Thyroid gland (tissue), 4 donors: ENCODE results near the gene MAP3K5.

Experiments used
- CTCF ChIP-seq, 6 experiments: fragments of 200-600 bp in 3 of 6; fragments of 450-650 bp in 3 of 6; sonication (generic) in 3 of 6; IDR thresholded peaks; one replicate each; pipeline ENCODE4 v1.5.1; 2016 to 2019; ENCODE audit warnings: antibody characterized with exemption in 6 of 6, mild to moderate bottlenecking in 2 of 6, inconsistent platforms in 1 of 6, moderate library complexity in 1 of 6
- POLR2A ChIP-seq, 2 donors: fragments of 450-650 bp; IDR thresholded peaks; one replicate each; pipeline ENCODE4 v1.6.1; 2017; ENCODE audit warnings: antibody characterized with exemption in 2 of 2, mild to moderate bottlenecking in 2 of 2, moderate library complexity in 1 of 2

DNA sequence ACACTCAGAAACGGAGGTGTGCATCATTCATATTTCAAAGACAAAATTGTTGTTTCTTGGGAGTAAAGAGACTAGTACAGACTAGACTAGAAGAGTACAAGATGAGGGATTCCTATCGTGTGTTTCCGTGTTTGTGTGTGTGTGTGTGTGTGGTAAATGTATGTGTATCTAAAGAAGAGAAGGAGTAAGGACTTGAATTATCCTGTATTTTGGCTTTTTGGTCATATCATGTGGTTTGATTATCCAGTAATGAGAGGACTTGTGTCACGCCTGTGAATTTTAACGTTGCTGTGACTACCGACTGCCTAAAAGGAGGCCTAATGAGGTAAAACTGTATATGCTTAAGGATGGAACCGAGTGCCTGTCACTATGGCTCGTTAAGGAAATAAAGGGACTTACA, 197.6 kb downstream of the MAP3K5 start:
- TF ChIP-seq CTCF (IDR thresholded peaks at IDR 0.05), result no peak
- no peak for TF ChIP-seq POLR2A (IDR thresholded peaks at IDR 0.05)
